Upper lobe of left lung (tissue), 6 donors: Measurements from ENCODE around the gene GON4L. TPM values are rescaled to one million over a fixed set of nuclear protein-coding genes. Genes with fewer than 3 reads are reported as not detected.

Experiments
- ATAC-seq, 2 donors: fragments of 200-7000 bp; cut with Tn5 transposase; one replicate each; pipeline ENCODE4 v1.9.1; 2022; ENCODE audit warnings: mild to moderate bottlenecking in 2 of 2, moderate library complexity in 2 of 2; ENCODE audit not compliant: low FRiP score in 2 of 2
- DNase-seq, 2 donors: peaks; one replicate each; pipeline ENCODE4 v3.0.0-alpha.2; 2019 to 2020
- H3K27ac ChIP-seq, 4 donors: fragments of 200-600 bp; sonication (generic); one replicate each; pipeline ENCODE4 v1.5.1; 2016 to 2019
- H3K27me3 ChIP-seq, 4 donors: fragments of 200-600 bp; sonication (generic); one replicate each; pipeline ENCODE4 v1.5.1; 2017 to 2019
- H3K36me3 ChIP-seq, 4 donors: fragments of 200-600 bp; sonication (generic); one replicate each; pipeline ENCODE4 v1.5.1; 2016 to 2019
- H3K4me1 ChIP-seq, 4 donors: fragments of 200-600 bp; sonication (generic); one replicate each; pipeline ENCODE4 v1.5.1; 2018 to 2019
- H3K4me3 ChIP-seq, 4 donors: fragments of 200-600 bp; sonication (generic); one replicate each; pipeline ENCODE4 v1.5.1; 2017 to 2019; ENCODE audit warnings: mild to moderate bottlenecking in 2 of 4, moderate library complexity in 1 of 4
- H3K9me3 ChIP-seq, 4 donors: fragments of 200-600 bp; sonication (generic); one replicate each; pipeline ENCODE4 v1.5.1; 2018 to 2019
- EP300 ChIP-seq, 4 donors: sonication (generic); formaldehyde crosslinking; IDR thresholded peaks; one replicate each; pipeline ENCODE4 v1.5.1; 2017; ENCODE audit warnings: antibody characterized with exemption in 4 of 4, control low read depth in 2 of 4
- POLR2A ChIP-seq, 4 donors: fragments of 450-650 bp; IDR thresholded peaks; one replicate each; pipeline ENCODE4 v1.5.1; 2016 to 2017; ENCODE audit warnings: antibody characterized with exemption in 4 of 4, mild to moderate bottlenecking in 2 of 4
- POLR2AphosphoS5 ChIP-seq, 2 donors: sonication (generic); formaldehyde crosslinking; IDR thresholded peaks; one replicate each; pipeline ENCODE4 v1.5.1; 2017; ENCODE audit warnings: antibody characterized with exemption in 2 of 2
- WGBS, 2 donors: methylation state at CpG; one replicate each; pipeline ENCODE4 v1.1.5; 2017 to 2018; 5-methylcytosine and 5-hydroxymethylcytosine counted together
- total RNA-seq, 6 donors: library from RNA; depleted of rRNA in 4 of 6; stranded (reverse); fragments of >200 nt in 4 of 6; gene quantifications; one replicate each; pipeline versions ENCODE4 v1.1.0 to v1.2.1, GENCODE V29; 2016 to 2021
- TF ChIP-seq, protein P1 (sequence below), 6 experiments: fragments of 450-650 bp in 4 of 6; fragments of 200-600 bp in 2 of 6; sonication (generic) in 2 of 6; IDR thresholded peaks; one replicate each; pipeline ENCODE4 v1.5.1; 2016 to 2019; ENCODE audit warnings: antibody characterized with exemption in 6 of 6
- donor health status: DM: no; HTN: no; CAD: no; lungs with moderate emphysema.
- donor health status: DM: no; HTN: yes; CAD: no; lungs with severe emphysema.

The GON4L gene
- total RNA-seq, 6 donors from 2014 or later = 28.9 to 160 (median 46.3) TPM

DNA sequence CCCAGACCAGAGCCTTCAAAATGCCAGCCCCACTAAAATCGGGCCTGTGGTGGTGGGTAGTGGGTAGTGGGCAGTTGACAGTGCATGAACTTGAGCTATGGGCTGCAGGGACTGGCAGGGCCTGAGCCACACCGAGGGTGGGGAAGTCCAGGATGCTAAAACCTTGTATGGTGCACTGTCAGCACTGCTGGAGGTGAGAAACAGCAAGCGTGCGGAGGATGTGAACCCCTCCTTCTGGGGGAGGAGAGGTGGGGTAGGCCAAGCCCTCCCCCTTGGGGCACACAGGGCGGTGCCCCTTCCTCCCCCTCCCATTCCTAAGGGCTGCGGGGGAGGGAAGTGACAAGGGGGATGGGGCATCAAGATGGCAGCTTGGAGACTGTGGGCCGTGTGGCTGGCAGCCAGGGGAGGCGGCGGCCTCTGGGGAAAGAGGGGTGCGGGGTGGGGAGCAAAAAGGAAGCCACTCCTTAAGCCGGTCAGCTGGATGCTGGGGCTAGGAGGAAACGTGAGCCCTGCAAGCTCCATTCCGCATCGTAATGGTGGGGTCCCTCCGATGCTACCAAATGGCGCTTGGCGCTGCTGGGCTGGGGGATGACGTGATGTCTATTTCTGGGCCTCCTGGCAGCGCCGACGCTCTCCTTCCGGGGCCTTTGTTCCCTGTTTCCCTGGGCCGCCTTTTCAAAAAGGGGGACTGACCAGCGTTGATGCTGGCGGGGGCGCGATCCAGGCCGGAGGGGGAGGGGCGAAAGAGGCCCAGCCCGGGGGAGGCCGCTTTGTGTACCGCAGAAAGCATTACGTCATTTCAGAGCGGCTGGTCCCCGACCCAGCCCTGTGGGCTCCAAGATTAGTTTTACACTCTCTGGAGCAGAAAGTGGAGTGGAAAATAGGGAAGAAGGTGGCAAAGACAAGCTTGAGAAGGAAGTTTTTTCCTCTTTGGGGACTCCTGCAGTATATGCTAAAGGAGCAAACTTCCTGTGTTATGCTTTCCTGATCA lies 3.2 kb upstream of the GON4L start:
- TF ChIP-seq EP300 (IDR thresholded peaks at IDR 0.05) (no peak), POLR2A (IDR thresholded peaks at IDR 0.05) (peak in 1 of 4 donors; percentile 33), POLR2AphosphoS5 (IDR thresholded peaks at IDR 0.05) (peak in 1 of 2 donors; percentile 35)
- TF ChIP-seq, protein P1, sequence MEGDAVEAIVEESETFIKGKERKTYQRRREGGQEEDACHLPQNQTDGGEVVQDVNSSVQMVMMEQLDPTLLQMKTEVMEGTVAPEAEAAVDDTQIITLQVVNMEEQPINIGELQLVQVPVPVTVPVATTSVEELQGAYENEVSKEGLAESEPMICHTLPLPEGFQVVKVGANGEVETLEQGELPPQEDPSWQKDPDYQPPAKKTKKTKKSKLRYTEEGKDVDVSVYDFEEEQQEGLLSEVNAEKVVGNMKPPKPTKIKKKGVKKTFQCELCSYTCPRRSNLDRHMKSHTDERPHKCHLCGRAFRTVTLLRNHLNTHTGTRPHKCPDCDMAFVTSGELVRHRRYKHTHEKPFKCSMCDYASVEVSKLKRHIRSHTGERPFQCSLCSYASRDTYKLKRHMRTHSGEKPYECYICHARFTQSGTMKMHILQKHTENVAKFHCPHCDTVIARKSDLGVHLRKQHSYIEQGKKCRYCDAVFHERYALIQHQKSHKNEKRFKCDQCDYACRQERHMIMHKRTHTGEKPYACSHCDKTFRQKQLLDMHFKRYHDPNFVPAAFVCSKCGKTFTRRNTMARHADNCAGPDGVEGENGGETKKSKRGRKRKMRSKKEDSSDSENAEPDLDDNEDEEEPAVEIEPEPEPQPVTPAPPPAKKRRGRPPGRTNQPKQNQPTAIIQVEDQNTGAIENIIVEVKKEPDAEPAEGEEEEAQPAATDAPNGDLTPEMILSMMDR (IDR thresholded peaks at IDR 0.05) = no peak

DNA sequence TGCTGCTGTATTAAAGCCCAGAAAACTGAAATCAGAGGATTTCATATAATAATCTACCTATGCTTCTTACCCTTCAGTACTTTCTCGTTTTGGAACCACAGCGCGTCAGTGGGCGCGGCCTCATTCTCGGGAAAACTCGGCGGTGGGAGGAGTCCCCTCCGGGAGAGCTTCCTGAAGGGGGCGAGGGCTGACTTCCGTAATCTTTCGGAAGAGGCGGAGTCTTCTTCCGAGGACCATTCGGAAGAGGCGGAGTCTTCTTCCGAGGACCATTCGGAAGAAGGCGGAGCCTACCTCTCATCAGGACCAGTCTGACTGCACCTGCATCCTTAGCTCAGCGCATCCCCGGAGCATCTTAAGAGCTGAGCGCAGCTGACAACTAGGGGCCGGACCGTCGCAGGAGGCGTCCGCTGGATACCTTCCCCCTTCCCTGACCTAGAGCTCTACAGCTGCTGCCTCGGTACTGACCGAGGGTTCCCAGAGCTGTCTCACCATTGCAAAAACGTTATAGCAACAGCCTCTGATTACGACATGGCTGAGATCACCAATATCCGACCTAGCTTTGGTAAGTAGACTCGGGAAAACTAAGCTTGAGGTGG lies 2.3 kb upstream of the GON4L start, which contains the start of gene SYT11:
Gene SYT11, plus strand, starts transcription at position 334 of the 596 bp plus-strand sequence. Its CDS starts 195 bp downstream, at position 529.
- Histone ChIP-seq H3K4me3 (peak within 1 kb of the TSS; percentile 9 to 55 (median 45)), H3K27me3 (no peaks in the 10 kb centered on the region), H3K4me1 (peaks cover 23 to 36% (median 35%) of the 10 kb centered on the region in 4 donors), H3K27ac (peak within 1 kb of the TSS; percentile 83 to 92 (median 84)), H3K9me3 (no peaks in the 10 kb centered on the region), H3K36me3 (peaks cover 0 to 7% (median 4%) of the 10 kb centered on the region in 4 donors)
- 0% methylated on average over 16 to 32 of the region's 33 CpGs for WGBS, 2 donors
- peak; percentile 91 to 95 for DNase-seq
- ATAC-seq = peak; percentile 94 to 97
- TF ChIP-seq, protein P1 (IDR thresholded peaks at IDR 0.05) = no peak
- TF ChIP-seq EP300 (IDR thresholded peaks at IDR 0.05) (no peak), POLR2AphosphoS5 (IDR thresholded peaks at IDR 0.05) (peak in 1 of 2 donors; percentile 18), POLR2A (IDR thresholded peaks at IDR 0.05) (peak in 1 of 4 donors; percentile 17)

More for the DNA sequence above, 3.2 kb upstream of the GON4L start:
- 2 to 3% methylated on average over 21 to 34 of the region's 35 CpGs for WGBS, 2 donors
- no peaks in the 10 kb centered on the region for H3K27me3 ChIP-seq
- DNase-seq (peak; percentile 61 to 91), ATAC-seq (peak; percentile 54 to 78)
- H3K27ac ChIP-seq = peak overlapping the region; percentile 83 to 92 (median 84)
- no peaks in the 10 kb centered on the region for H3K36me3 ChIP-seq
- H3K4me3 ChIP-seq = peak overlapping the region in 3 of 4 donors; percentile 40 to 55 (median 50)
- no peaks in the 10 kb centered on the region for H3K9me3 ChIP-seq
- peaks cover 23 to 36% (median 35%) of the 10 kb centered on the region in 4 donors for H3K4me1 ChIP-seq

DNA sequence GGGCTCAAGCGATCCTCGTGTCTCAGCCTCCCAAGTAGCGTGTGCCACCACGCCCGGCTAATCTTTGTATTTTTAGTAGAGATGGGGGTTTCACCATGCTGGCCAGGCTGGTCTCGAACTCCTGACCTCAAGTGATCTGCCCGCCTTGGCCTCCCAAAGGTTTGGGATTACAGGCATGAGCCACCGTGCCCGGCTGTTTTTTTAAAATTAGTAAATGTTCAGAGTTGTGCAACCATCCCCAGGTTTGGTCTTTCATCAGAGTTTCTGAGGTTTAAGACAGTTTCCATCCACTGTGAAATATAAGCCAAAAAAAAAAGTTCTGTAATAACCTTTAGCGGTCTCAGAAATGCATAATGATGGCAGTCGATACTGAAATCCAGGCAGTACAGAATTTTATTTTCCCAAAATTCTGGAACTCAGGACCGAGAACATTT lies 1.8 kb upstream of the GON4L start:
- DNase-seq = peak in 1 of 2 donors; percentile 24
- TF ChIP-seq, protein P1 (IDR thresholded peaks at IDR 0.05) = no peak
- TF ChIP-seq POLR2A (IDR thresholded peaks at IDR 0.05) (no peak), EP300 (IDR thresholded peaks at IDR 0.05) (no peak), POLR2AphosphoS5 (IDR thresholded peaks at IDR 0.05) (no peak)

DNA sequence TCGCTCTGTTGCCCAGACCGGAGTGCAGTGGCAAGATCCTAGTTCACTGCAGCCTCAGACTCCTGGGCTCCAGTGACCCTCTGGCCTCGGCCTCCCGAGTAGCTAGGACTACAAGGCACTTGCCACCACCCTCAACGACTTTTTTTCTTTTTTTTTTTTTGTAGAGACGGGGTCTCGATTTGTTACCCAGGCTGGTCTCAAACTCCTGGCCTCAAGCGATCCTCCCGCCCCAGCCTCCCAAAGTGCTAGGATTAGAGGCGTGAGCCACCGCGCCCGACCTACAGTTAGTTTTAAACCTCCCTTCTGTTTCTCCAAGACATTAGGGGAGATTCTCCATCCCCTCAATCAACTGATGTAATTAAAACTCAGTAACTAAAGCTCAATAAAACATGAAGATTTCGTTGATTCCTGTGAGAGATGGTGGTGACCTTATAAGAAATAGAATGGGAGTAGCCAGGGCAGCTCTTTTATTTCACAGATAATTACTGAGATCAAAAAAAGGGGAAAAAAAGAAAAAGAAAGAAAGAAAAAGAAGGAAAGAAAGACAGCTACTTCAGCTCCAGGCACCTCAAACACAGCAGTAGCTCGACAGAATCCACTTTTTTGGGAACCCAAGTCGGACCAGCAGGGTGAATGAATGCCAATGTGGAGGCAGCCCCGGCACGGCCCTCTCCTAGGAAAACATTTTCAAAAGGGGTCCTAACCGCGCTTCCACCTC lies 598 bp downstream of the GON4L start:
- ATAC-seq (no peak), DNase-seq (no peak)
- H3K36me3 ChIP-seq = peaks cover 0 to 36% (median 27%) of the 10 kb centered on the region in 4 donors
- H3K4me1 ChIP-seq = peaks cover 23 to 36% (median 35%) of the 10 kb centered on the region in 4 donors
- peak overlapping the region; percentile 76 to 93 (median 90) for H3K27ac ChIP-seq
- no peaks in the 10 kb centered on the region for H3K27me3 ChIP-seq
- 55 to 56% methylated on average over 20 of the region's 20 CpGs for whole genome bisulfite sequencing, 2 donors
- H3K4me3 ChIP-seq = peak overlapping the region; percentile 66 to 86 (median 74)
- no peak for TF ChIP-seq POLR2AphosphoS5 (IDR thresholded peaks at IDR 0.05)
- no peaks in the 10 kb centered on the region for H3K9me3 ChIP-seq

More for the DNA sequence above, 1.8 kb upstream of the GON4L start:
- peaks cover 23 to 36% (median 35%) of the 10 kb centered on the region in 4 donors for H3K4me1 ChIP-seq
- ATAC-seq = peak in 1 of 2 donors; percentile 2
- H3K27me3 ChIP-seq = no peaks in the 10 kb centered on the region
- peak overlapping the region; percentile 83 to 92 (median 84) for H3K27ac ChIP-seq
- peak overlapping the region in 3 of 4 donors; percentile 40 to 55 (median 50) for H3K4me3 ChIP-seq
- peaks cover 0 to 12% (median 9%) of the 10 kb centered on the region in 4 donors for H3K36me3 ChIP-seq
- H3K9me3 ChIP-seq = no peaks in the 10 kb centered on the region
- 56% methylated on average over 12 of the region's 12 CpGs for WGBS, 2 donors
